ENCODE measurements around the gene GLB1L2.

The GLB1L2 gene

DNA sequence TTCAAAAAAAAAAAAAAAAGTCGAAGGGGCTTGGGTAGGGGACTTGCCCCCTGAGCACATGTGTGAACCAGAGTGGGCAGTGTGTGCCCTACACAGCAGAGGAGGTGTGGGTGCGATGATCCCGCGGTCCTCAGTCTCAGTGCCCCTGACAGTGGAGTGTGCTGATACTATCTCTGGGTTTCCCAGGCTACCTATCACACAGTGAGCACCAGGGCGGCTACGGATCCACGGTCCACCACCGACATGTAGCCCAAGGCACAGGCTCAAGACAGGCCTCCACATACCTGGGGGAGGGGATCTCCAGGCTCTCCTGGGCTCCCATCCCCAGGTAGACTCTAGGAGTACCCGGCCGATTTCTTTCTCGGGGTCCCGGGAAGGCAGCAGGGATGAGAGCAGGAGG is 71.1 kb downstream of the GLB1L2 start:
- DNase-seq (ENCODE audit: low read depth in 2 of 2, low spot score in 1 of 2), result no peak

DNA sequence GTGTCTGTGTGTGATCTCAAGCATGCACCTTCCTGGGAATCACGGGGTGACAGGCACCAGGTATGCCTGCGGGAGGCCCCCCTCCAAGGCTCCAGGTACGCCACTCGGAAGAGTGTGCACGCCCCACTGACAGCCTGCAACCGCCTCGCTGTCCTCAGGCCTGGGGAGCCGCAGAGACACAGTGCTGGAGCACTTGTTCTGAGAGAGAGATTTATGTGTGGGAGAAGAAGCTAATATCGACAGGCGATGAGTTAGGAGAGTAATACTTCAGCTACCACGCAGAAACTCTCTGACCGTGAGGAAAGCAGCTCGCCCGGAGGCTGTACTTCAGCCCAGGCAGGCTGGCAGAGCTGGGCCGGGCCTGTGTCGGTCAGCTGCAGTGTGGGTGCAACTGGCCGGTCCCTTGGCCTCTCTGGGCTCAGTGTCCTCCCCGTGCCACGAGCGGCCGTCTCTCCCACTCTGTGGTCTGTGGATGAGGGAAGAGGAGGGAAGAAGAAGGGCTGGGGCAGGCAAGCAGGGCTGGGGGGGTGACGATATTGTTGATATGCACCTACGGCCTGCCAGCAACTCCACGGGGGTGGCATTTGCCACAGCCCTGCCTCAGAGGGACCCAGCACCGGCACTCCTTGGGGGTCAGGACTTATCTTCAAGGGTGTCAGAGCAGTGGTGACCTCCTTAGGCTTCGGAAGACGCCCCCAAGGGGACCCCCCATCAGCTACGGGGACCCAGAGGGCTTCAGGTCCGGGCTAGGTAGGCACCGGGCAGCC is 73.0 kb downstream of the GLB1L2 start:
- DNase-seq (ENCODE audit: low read depth in 2 of 2, low spot score in 1 of 2), result no peak

DNA sequence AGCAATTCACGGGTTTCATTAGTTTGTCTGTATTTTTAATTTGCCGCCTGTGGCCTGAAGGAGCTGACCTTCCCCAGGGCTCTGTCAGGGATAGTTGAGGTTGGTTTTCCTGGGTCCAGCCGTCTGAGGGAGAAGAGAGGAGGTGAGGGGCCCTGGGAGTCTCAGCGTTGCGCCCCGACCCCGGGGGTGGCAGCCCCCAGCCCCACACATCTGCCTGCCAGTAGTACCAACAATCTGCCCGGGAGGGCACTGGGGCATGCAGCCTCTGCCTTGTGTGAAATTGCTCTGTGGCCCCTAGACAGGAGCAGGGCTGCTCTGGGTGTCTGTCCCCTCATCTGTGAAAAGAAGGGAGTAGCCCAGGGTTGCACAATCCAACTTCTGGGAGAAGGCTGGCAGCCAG is 73.6 kb downstream of the GLB1L2 start:
- no peak for DNase-seq (ENCODE audit: low read depth in 2 of 2, low spot score in 1 of 2)

DNA sequence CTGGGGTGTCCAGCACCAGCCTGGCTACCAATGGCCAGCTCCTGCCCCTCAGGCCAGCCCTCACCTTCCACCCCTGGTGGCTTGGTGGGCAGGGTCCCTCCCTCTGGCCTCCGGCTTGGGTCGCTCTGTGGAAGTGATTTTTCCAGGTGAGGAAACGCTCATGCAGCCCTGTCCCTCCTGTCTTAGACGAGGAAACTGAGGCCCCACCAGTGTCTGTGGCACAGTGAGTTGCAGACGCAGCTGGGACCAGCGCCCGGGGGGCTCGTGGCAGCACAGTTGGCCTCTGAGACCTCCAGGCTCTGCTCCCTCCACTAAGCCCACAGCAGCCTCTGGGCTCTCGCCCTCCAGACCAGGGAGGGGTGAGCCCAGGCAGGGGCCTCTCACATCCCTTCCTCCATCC is 74.1 kb downstream of the GLB1L2 start:
- no peak for DNase-seq (ENCODE audit: low read depth in 2 of 2, low spot score in 1 of 2)

DNA sequence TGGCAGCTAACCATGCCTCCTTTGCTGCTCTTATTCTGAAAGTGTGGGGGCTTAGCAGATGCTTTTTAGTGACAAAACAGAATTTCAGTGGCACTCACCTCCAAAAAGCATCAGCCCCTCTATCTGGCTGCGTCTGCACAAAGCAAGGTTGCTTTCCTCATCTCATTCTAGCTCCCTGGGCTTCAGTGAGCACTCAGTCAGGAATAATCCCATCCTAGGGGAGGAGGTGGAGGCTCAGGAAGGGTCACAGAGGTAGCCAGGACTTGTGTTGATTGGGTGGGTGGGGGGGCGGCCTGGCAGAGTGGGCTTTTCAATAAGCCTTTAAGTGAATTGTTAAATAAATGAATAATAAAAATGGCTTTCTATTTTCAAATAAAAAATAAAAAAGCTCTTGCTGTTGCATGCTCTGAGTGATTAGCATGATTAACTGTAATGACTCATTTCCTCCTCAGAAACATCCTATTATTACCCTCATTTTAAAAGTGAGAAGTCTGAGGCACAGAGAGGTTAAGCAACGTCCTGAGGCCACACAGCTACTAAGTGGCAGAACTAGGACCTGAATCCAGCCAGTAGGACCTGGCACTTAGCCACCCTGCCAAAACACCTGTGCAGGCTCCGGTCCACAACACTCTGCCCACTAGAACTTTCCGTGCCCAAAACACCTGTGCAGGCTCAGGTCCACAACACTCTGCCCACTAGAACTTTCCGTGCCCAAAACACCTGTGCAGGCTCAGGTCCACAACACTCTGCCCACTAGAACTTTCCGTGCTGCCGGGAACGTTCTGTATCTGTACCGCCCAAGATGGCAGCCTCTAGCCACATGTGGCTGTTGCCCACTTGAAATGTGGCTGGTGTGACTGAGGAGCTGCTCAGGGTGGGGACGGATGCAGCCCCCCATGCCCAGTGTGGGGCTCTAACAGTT is 74.7 kb downstream of the GLB1L2 start:
- no peak for DNase-seq (ENCODE audit: low read depth in 2 of 2, low spot score in 1 of 2)

DNA sequence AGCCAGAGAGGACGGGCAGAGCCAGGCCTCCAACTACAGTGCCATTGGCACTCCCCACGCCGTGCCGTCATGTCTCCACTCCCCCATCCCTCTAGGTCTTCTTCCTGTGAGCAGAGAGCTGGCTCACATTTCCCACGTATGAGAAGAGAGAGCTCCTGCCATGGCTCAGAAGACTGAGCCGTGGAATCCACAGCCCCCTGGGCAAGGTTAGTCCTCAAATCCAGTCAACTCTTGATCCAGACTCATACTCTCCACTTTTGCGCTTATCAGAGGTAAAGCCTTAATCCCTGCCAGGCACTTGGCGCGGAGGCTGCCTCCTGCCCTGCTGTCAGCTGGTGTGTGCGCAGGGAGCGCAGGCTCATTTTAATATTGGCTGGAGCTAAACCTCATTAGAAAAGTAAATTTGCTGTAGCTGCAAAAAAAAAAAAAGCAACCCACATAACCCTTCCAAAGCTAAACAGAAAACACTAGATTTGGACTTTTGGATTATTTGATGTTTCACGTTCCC is 75.6 kb downstream of the GLB1L2 start:
- DNase-seq (ENCODE audit: low read depth in 2 of 2, low spot score in 1 of 2), result no peak

DNA sequence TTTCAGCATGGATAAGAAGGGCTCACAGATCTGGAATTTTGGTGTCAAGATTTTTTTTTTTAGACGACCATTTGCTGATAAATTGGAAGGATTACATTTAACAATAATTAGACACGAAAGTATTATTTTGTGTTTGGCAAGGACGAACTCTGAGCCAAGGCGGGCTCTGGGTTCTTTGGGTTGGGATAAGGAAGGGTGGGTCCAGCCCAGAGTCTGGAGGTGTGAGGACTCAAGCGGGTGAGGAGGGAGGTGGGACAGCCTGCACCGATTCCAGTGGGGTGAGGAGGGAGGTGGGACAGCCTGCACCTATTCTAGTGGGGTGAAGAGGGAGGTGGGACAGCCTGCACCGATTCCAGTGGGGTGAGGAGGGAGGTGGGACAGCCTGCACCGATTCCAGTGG is 76.1 kb downstream of the GLB1L2 start:
- DNase-seq (ENCODE audit: low read depth in 2 of 2, low spot score in 1 of 2), result no peak

DNA sequence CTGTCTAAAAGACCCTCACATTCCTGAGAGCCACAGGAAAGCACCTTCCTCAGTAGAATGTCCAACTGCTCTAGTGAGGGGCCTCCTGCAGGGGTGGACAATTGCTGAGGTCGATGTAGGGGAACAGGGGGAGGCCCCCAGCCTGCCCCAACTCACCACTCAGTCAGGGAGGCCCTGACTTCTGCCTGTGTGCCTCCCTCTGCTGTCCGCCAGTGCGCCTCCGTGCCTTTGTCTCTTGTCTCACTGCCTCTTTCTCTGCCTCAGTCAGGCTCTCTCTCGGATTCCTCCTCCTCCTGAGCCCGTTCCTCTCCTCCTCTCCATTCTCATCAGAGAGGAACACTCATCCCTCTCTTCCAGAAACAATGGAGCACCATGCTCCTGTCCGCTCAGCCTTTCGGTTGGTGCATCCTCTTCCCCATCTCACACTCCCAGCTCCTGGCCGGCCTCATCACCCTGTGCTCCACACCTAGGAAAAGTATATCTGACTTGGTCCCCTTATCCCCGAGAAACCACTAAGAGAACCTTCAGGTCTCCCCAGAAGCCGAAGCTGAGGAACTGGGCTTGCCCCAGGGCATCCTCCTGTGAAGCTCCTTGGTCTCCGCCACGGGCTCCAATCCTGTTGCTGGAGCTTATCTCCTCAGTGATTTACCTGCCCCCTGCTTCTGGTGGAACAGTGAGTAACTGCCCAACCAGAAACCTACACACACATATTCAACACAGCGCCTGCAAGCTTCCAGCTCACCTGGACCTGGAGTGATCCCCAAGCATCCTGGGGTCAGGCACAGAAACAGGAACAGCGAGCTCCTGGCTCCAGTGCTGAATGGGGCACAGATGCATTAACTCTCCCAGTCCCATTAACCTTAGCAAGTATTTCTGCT is 78.0 kb downstream of the GLB1L2 start:
- no peak for DNase-seq (ENCODE audit: low read depth in 2 of 2, low spot score in 1 of 2)

DNA sequence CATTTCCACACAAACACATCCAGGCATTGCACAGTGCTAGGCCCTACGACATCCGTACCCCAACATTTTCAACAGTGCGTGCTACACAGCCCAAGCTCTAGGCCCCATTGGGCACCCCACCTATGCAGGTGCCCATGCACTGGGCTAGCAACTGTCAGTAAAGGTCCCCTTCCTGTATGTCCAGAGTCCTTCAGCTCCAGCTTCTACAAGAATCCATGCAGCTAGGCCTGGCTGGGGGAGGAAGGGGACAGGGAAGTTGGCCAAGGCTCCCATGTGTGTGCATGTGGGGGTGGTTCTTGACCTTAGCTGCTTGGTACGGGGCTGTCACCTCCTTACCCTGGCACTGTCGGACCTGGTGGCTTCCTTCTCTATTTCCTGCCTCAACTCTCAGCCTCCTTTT is 79.0 kb downstream of the GLB1L2 start:
- DNase-seq (ENCODE audit: low read depth in 2 of 2, low spot score in 1 of 2), result no peak

DNA sequence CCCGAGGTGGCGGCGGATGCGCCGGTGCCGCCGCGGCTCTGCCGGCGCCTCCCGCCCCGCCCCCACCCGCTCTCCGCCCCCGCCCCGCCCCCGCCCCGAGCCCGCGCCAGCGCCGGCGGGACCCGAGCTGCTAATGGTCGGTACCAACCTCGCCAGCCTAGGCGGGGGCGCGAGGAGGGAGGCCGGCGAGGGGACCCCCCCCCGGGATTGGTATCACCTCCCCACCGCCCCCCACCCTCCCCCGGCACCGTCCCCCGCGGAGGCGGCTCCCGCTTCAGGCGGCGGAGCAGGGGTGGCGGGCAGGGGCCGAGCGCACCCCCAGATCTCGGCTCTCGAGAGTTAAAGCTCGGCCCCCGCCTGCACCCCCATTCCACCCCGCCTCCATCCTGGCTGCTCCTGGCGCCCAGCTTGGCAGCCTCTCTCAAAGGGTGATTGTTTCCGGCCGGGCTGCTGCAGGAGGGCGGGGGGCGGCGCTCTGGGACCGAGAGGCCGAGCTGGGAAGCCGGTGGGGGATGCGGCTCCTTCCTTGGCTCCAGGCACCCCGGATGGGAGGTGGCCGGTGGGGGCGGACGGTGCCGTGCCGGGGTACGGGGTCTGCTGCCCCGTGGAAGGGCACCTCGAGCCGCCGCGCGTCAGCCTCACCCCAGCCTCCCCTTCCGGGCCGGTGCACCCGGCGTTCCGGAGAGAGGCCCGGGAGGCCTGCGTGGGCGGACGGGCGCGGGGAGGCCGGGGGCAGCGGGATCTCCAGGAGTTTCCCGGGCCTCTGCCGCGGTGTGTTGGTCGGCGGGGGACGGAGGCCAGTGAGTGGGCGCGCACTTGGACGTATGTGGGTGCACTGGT is 80.6 kb downstream of the GLB1L2 start, which contains the start of gene B3GAT1:
TSS of gene B3GAT1 (minus strand) at position 40 of the 840 bp plus-strand sequence. CDS start 24,583 bp downstream, outside the sequence.
- no peak for DNase-seq (ENCODE audit: low read depth in 2 of 2, low spot score in 1 of 2)

DNA sequence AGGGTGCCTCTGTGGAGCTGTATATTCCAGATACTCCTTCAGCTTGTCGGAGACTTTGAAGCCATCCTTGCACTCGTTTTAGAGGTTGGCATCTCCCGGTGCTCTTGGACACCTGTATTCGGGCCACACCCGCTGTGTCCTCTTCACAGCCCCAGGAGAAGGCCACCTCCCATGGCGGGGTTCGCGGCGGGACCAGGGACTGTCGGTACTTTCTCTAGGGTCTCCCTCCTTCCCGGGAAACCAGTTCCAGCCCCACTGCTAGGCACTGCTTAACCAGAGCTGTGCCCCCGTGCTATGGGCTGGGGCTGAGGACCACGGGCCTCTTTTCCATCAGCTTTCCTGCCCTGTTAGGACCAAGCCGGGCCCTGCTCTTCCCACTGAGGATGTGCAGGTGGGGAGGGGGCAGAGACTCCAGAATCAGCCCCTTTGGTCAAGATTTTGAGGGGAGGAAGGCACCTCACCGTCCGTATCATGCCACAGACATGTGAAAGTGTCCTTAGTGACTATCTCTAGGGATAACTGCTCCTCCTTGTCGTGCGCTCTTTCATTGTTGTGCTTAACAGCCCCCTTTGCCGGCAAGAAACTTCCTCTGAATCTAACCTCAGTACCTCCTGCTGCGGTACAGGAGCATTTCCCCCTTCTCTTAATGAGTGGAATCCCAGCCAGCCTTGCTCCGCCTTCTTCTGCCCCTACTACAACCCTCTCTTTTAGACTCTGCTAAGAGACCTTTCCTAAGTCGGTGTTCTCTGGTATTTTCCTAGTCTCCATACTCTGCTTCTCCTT is 81.4 kb downstream of the GLB1L2 start:
- no peak for DNase-seq (ENCODE audit: low read depth in 2 of 2, low spot score in 1 of 2)

DNA sequence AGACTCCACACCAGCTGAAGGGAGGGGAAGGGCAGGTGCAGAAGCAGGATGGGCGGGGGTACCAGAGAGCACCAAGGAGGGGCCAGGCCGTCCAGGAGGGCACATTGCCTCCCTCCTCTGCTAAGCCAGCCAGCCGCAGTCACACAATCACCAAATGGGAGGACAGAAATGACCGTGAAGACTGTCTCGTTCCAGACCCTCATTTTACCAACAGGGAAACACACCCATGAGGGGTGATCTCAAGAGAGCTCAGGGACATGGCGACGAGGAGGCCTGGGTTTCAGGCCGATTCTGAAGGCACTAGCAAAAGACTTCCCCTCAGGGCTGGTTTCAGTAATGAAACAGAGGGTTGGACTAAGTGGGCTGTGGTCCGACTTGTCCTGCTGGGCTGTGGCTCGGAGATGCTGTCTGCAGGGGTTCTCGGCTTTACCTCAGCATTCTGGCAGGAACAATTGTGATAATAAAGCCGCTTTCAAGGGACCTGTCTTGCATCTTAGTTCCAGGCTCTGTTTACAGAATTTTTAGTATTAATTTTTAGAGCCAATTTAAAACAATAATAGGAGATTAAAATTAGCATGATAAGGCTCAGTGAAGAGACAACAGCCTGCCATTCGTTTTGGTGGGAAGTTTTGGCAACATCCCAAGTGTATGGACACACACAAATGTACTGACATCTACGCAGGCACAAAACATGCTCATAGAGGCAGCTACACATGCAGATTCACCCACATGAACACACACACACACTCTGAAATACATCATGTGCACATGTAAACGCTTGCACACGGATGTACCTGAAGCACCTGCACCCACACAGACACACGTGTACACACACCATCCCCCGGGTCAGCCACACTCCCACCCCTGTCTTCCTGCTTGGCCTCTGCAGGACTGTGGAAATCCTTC is 82.3 kb downstream of the GLB1L2 start:
- DNase-seq (ENCODE audit: low read depth in 2 of 2, low spot score in 1 of 2), result no peak

DNA sequence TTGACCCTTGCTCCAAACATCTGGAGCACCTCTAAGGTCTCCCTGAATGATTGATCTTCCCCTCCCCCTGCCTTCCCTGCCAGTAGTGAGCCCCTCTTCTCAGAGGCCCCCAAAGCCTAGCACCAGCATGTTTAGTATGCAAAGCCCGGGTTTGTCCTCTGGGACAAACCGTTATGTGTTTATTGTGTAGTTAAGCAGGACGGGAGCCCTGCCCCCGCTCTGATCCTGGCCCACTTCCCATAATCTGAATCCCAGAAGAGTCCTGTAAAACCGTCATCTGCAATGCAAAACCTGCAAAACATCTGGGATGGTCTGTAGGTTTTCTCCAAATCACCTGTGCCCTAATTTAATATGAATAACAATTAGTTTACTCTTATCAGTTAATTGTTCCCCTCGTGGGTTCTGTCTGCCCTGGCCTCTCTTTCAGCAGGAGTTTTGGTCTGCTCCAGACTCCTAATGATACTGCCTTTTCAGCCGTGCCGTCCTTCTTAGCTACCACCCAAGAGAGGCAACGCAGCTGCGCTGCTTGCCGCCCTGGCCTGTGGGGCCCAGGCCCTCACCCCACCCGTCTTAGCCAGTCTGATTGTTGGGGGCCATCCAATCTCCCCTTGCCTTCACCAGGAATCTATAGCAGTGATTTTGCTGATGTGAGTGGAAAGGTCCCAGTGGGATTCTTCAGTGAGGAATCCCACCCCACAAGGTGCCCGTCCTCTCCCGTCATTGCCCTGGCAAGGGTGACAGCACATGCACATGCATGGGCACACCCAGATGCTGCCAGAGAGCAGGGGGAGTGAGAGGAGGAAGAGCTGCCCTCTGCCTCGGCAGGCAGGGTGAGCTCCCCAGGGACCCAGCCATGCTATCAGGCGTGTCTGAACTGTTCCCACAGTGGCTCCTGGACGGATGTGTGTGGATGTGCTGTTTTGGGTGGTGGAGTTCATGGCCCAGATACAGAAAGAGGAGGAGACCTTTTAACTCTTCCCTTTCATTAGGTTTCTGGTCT is 83.3 kb downstream of the GLB1L2 start:
- DNase-seq (ENCODE audit: low read depth in 2 of 2, low spot score in 1 of 2), result no peak

DNA sequence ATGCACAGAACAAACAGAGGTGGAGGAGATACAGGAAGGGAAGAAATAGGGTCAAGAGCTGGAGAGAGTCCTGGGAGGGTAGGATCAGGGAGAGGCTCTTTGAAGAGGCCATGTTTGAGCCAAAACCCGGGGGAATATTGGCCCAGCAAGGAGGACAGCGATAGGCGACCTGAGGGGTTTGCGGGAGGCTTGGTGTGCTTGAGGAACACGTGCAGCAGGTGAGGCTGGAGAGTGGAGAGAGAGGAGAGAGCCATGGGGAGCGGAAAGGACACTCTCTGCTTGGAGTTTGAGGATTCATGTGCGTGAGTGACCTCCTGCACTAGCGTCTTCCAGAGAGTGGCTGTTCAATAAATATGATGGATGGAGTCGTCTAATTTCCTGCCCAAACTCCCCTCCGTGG is 84.9 kb downstream of the GLB1L2 start:
- no peak for DNase-seq (ENCODE audit: low read depth in 2 of 2, low spot score in 1 of 2)

DNA sequence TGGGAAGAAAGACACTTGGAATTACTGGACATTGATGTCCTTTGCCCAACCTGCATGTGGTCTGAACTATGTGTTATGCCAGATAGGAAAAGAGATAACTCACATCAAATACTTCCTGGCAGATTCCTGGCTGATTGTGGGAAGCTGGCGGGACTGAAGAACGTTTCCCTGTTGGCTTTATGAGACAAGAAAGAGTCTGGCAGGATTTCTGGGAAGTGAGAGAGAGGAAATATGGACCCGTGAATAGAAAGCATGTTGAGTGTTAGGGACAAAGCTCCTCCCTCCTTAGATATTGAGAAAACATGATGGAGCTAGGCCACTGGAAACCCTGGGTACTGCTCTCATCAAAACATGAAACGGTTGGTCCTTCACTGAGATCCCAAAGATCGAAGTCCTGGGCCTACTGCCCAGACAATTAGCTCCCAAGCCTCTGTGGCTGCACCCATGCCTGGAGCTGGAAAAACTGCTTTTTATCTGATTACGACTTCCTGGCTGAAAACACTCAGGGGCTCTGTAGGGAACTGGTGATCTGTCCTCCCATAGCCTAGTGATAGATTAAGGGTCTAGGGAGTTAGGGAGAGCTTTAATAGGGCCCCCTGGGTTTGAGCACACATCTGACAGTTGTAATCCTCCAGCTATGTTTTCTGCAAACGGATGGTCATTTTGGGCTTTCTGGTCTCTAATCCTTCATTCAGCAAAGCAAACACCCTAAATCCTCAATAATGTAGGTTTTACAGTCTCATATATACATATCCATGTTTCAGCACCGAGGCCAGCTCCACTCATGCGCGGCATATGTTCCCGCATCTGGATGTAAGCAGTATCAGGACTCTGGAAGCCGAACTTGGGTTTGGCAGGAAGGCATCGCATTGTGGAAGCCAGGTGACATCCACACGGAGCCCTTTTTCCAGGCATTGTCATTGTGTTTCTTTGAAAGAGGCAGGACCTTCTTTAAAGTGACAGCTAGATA is 86.4 kb downstream of the GLB1L2 start:
- no peak for DNase-seq (ENCODE audit: low read depth in 2 of 2, low spot score in 1 of 2)

DNA sequence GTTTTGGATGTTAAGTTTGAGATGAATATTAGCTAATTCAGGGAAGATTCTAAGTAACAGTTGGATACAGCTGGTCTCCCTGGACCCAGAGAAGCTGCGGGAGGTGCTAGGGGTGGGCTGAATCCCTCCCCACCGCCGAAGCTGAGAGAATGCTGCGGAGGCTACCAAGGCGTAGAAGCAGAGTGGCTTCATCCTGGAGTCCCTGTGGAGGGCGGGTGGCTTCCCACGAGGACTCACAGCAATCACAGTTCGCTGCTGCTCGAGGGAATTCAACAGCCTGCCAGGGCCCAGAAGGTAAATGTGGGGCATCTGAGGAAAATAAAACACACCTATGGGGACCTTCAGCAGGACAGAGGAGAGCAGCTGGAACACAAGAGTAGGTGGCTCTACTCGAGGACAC is 91.3 kb downstream of the GLB1L2 start:
- no peak for DNase-seq (ENCODE audit: low read depth in 2 of 2, low spot score in 1 of 2)

Data from stimulated activated CD8-positive, alpha-beta memory T cell treated with anti-CD3 and anti-CD28 coated beads, Interleukin-4, amount 100 ng/mL, for 1 hour (primary cell).